MM.1S (cell line): ENCODE data around the gene PARP6.
A peak's percentile ranks its signal among the peaks of the same experiment; 100 is the strongest.

Source experiments
- DNase-seq: peaks from one replicate; pipeline ENCODE4 v3.0.0-alpha.2; 2015
- H2AFZ ChIP-seq: fragments of 300-600 bp; sonication (generic); 2 replicates; pipeline ENCODE4 v1.6.0; 2016; ENCODE audit warnings: antibody characterized with exemption, low read length
- H3F3A ChIP-seq: fragments of 300-600 bp; sonication (generic); 2 replicates; pipeline ENCODE4 v1.6.1; 2016; ENCODE audit warnings: mild to moderate bottlenecking, antibody characterized with exemption, low read length, moderate library complexity, mixed read lengths; ENCODE audit not compliant: insufficient read depth
- H3K27ac ChIP-seq: fragments of 300-600 bp; sonication (generic); 2 replicates; pipeline ENCODE4 v1.5.1; 2016; ENCODE audit warnings: mild to moderate bottlenecking, low read length
- H3K27me3 ChIP-seq: fragments of 300-600 bp; sonication (generic); replicated peaks from 2 replicates; pipeline ENCODE4 v1.6.0; 2016; ENCODE audit warnings: low read length; ENCODE audit not compliant: insufficient read depth
- H3K36me3 ChIP-seq: fragments of 300-600 bp; sonication (generic); replicated peaks from 2 replicates; pipeline ENCODE4 v1.6.1; 2016; ENCODE audit warnings: mild to moderate bottlenecking, low read length, mixed read lengths; ENCODE audit not compliant: insufficient read depth
- H3K4me1 ChIP-seq: fragments of 300-600 bp; sonication (generic); 2 replicates; pipeline ENCODE4 v1.6.1; 2016; ENCODE audit warnings: low read length, mixed read lengths
- H3K4me2 ChIP-seq: fragments of 300-600 bp; sonication (generic); 2 replicates; pipeline ENCODE4 v1.6.0; 2016; ENCODE audit warnings: low read depth, low read length
- H3K4me3 ChIP-seq: fragments of 300-600 bp; sonication (generic); 2 replicates; pipeline ENCODE4 v1.5.1; 2016; ENCODE audit warnings: low read length, mixed read lengths
- H3K79me2 ChIP-seq: fragments of 300-600 bp; sonication (generic); 2 replicates; pipeline ENCODE4 v1.6.1; 2016; ENCODE audit warnings: mixed run types, low read length, mixed read lengths
- H3K9ac ChIP-seq: fragments of 300-600 bp; sonication (generic); 2 replicates; pipeline ENCODE4 v1.6.1; 2016; ENCODE audit warnings: low read length, mixed read lengths
- H3K9me2 ChIP-seq: fragments of 300-600 bp; sonication (generic); replicated peaks from 2 replicates; pipeline ENCODE4 v1.6.1; 2016; ENCODE audit warnings: mild to moderate bottlenecking, low read length, mixed read lengths; ENCODE audit not compliant: insufficient read depth
- H3K9me3 ChIP-seq: fragments of 300-600 bp; sonication (generic); replicated peaks from 2 replicates; pipeline ENCODE4 v1.6.1; 2016; ENCODE audit warnings: mild to moderate bottlenecking, low read length, mixed read lengths; ENCODE audit not compliant: insufficient read depth
- H4K20me1 ChIP-seq: fragments of 300-600 bp; sonication (generic); 2 replicates; pipeline ENCODE4 v1.6.1; 2016; ENCODE audit warnings: mild to moderate bottlenecking, low read length, moderate library complexity, mixed read lengths; ENCODE audit not compliant: insufficient read depth
- EZH2 ChIP-seq: fragments of 300-600 bp; sonication (generic); optimal IDR thresholded peaks from 2 replicates; pipeline ENCODE3; 2017; ENCODE audit warnings: low read depth, mild to moderate bottlenecking, antibody characterized with exemption, low read length, mixed read lengths
- EZH2phosphoT487 ChIP-seq: fragments of 300-600 bp; sonication (generic); IDR thresholded peaks from 2 replicates; pipeline ENCODE4 v1.6.1; 2018; ENCODE audit warnings: antibody characterized with exemption, low read length
- TF ChIP-seq, protein P1 (sequence below): fragments of 300-600 bp; sonication (generic); IDR thresholded peaks from 2 replicates; pipeline ENCODE4 v1.5.1; 2016; ENCODE audit warnings: antibody characterized with exemption, low read length, mixed read lengths

The PARP6 gene

DNA sequence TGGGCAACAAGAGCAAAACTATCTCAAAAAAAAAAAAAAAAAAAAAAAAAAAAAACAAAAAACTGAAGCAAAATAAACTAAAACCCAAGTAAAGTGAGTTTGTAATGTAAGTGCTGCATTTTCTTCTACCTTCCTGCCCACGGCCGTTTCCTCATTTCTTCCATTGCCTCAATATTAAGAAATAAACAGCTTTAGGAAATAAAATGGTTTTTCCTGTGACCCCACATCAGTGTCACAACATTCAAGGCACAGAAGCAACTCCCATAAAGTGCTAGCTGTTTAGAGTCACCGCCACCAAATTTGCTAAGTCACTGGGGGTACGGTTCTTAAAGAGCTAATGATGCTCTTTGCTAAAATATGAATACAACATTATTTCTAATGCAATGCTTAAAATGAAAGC is 44.6 kb downstream of the PARP6 start:
- no peak for DNase-seq
- Histone ChIP-seq H3F3A (peaks cover 22% of the 10 kb centered on the region), H3K4me2 (no peak overlapping the region), H3K4me3 (no peak overlapping the region), H4K20me1 (peaks cover 41% of the 10 kb centered on the region), H3K9me2 (no peaks in the 10 kb centered on the region), H3K27me3 (no peaks in the 10 kb centered on the region), H3K27ac (no peak overlapping the region), H2AFZ (no peak overlapping the region), H3K4me1 (peaks cover 28% of the 10 kb centered on the region), H3K36me3 (peaks cover 4% of the 10 kb centered on the region; the same call in 1 of the 2 replicates), H3K79me2 (peaks cover 78% of the 10 kb centered on the region), H3K9ac (no peak overlapping the region), H3K9me3 (no peaks in the 10 kb centered on the region)
- TF ChIP-seq, protein P1, sequence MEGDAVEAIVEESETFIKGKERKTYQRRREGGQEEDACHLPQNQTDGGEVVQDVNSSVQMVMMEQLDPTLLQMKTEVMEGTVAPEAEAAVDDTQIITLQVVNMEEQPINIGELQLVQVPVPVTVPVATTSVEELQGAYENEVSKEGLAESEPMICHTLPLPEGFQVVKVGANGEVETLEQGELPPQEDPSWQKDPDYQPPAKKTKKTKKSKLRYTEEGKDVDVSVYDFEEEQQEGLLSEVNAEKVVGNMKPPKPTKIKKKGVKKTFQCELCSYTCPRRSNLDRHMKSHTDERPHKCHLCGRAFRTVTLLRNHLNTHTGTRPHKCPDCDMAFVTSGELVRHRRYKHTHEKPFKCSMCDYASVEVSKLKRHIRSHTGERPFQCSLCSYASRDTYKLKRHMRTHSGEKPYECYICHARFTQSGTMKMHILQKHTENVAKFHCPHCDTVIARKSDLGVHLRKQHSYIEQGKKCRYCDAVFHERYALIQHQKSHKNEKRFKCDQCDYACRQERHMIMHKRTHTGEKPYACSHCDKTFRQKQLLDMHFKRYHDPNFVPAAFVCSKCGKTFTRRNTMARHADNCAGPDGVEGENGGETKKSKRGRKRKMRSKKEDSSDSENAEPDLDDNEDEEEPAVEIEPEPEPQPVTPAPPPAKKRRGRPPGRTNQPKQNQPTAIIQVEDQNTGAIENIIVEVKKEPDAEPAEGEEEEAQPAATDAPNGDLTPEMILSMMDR: no peak
- TF ChIP-seq EZH2: no peak

DNA sequence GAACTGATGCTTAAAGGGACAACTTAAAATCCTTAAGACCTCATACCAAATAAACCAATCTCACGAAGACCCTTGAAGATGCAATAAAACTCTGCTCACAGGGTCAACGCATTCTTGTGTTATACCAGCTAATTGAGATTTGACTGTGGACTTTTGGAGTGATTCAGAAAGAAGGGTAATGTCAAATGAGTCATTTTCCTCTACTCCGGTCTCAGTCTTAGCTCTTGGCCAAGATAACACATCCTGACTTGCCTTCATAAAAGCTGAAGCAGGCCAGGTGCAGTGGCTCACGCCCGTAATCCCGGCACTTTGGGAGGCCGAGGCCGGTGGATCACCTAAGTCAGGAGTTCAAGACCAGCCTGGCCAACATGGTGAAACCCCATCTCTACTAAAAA is 45.2 kb downstream of the PARP6 start:
- Histone ChIP-seq H3K36me3 (peaks cover 4% of the 10 kb centered on the region; the same call in 1 of the 2 replicates), H3K9me3 (no peaks in the 10 kb centered on the region), H3K79me2 (peaks cover 84% of the 10 kb centered on the region), H3K4me1 (peaks cover 25% of the 10 kb centered on the region), H3K9me2 (no peaks in the 10 kb centered on the region), H3K27ac (no peak overlapping the region), H4K20me1 (peaks cover 46% of the 10 kb centered on the region), H3F3A (peaks cover 19% of the 10 kb centered on the region), H3K4me3 (no peak overlapping the region), H3K9ac (no peak overlapping the region), H3K4me2 (peak overlapping the region; percentile 5), H2AFZ (no peak overlapping the region), H3K27me3 (no peaks in the 10 kb centered on the region)
- TF ChIP-seq EZH2 (no peak), EZH2phosphoT487 (no peak)
- TF ChIP-seq, protein P1: no peak
- no peak for DNase-seq

DNA sequence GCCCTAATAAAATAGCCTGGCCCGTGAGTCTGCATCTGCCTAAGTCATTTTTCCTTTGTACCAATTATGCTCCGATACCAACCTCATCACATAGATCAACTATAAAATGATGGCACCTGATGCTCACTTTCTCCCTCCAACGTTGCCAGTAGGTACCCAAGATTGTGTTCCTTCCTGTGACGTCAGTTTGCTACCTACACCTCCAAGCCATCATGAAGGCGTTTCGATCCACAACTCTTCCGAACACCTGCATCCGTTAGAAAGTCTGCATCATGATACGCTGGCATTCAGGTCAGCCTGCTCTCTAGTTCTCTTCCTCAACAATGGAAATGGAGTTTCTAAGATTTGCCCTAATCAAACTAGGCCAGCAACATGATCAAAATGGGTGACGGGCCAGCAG is 49.1 kb downstream of the PARP6 start:
- Histone ChIP-seq H4K20me1 (peaks cover 70% of the 10 kb centered on the region), H3K9me2 (no peaks in the 10 kb centered on the region), H3K36me3 (peaks cover 14% of the 10 kb centered on the region; the same call in 1 of the 2 replicates), H3K27me3 (no peaks in the 10 kb centered on the region), H3K79me2 (peaks cover 95% of the 10 kb centered on the region), H3K9ac (no peak overlapping the region), H3K4me3 (no peak overlapping the region), H3K4me1 (peaks cover 10% of the 10 kb centered on the region), H3F3A (peaks cover 3% of the 10 kb centered on the region; the same call in 1 of the 2 replicates), H3K9me3 (no peaks in the 10 kb centered on the region), H3K4me2 (no peak overlapping the region), H2AFZ (no peak overlapping the region), H3K27ac (no peak overlapping the region)
- TF ChIP-seq, protein P1: no peak
- TF ChIP-seq EZH2phosphoT487 (no peak), EZH2 (no peak)
- no peak for DNase-seq

DNA sequence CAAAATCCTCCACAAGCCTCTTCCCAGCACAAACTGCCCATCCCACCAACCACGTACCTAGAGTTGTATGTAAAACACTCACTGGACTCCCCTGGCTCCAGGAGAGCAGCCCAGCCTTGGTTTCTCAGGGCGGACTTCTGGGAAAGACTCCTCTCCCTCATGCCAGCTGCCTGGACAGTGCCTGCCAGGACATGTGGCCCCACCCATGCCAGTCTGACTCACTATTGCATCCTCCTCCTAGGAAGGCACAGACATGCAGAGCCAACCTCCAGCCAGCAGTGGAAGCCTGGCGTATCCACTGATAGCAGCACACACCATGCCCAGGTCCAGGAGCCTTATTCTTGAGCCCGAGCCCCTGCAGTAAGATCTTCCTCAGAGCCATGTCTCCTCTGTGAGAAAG is 50.0 kb downstream of the PARP6 start:
- TF ChIP-seq EZH2phosphoT487: no peak
- TF ChIP-seq, protein P1: no peak
- TF ChIP-seq EZH2: no peak
- H2AFZ ChIP-seq: no peak overlapping the region
- no peaks in the 10 kb centered on the region for H3K9me3 ChIP-seq
- peaks cover 18% of the 10 kb centered on the region; the same call in 1 of the 2 replicates for H3K36me3 ChIP-seq
- no peak overlapping the region for H3K27ac ChIP-seq
- H3K27me3 ChIP-seq: no peaks in the 10 kb centered on the region
- H3K9me2 ChIP-seq: no peaks in the 10 kb centered on the region
- H3K4me2 ChIP-seq: no peak overlapping the region
- H4K20me1 ChIP-seq: peaks cover 70% of the 10 kb centered on the region
- no peak overlapping the region for H3K4me3 ChIP-seq
- H3K4me1 ChIP-seq: peaks cover 6% of the 10 kb centered on the region
- no peaks in the 10 kb centered on the region; the same call in 1 of the 2 replicates for H3F3A ChIP-seq
- no peak overlapping the region for H3K9ac ChIP-seq
- peaks cover 90% of the 10 kb centered on the region for H3K79me2 ChIP-seq
- DNase-seq: no peak
